Adipose tissue (tissue), 3 donors: Measurements from ENCODE around the gene ARHGAP1. TPM values are rescaled to one million over a fixed set of nuclear protein-coding genes. Genes with fewer than 3 reads are reported as not detected.

Experiments used
- H3K27ac ChIP-seq: one replicate; pipeline ENCODE4 v1.5.1; 2013; ENCODE audit warnings: low read depth, low read length
- WGBS, 3 donors: extraction: QIAGEN DNeasy Blood & Tissue Kit; methylation state at CpG; one replicate each; pipeline ENCODE4 v1.1.7; 2013; 5-methylcytosine and 5-hydroxymethylcytosine counted together
- polyA plus RNA-seq, 3 donors: library from polyadenylated mRNA; stranded (reverse); fragments of 200-250 nt; gene quantifications; one replicate each; pipeline ENCODE4 v1.2.3, GENCODE V29; 2013
- donor health status: healthy with polysubstance abuse.
- donor health status: Bipolar disorder and iron deficiency.
- donor health status: healthy.

The ARHGAP1 gene
- polyA plus RNA-seq, result 10 to 100 TPM; 20.4 to 57.6 (median 47.7) TPM

DNA sequence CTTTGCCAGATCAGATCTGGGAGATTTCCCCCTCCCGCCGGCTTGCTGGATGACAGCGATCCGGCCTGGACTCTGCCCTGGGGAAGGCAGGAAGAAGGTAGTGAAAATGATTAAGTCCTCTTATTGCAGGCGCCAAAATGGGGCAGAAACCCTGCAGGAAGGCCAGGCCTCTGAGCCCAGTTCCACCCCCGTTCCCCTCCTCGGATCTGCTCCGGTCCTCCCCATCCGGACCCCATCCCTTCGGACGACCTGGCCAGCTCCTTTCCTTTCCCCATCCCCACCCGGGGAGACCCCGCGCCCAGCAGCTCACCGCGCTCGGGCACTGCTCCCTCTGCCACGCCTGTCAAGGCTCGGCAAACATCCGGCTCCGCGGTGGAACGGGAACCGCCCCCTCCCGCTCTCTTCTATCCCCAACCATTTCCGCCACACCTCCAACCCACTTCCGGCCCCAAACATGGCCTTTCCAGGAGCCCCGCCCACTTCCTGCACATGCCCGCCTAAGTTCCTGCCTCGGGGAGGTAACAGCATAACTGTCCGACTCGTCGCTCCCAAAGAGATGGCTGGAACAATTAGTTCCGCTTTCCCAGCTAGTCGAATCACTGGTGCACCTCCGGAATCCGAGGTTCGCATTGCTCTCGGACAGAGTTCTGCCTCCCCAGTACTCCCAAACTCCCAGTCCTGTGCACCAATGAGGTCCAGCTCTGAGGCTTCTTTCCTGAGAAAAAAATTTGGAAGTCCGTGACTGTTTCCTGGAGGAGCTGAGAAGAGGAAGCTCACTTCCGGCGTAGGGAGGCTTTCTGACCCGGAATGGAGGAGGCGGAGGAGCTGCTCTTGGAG lies at the start of gene ARHGAP1, which contains the start of gene ZNF408:
Gene ARHGAP1 (minus strand): TSS at position 379 of the 837 bp plus-strand sequence. CDS start 4,512 bp downstream, outside the sequence.
Gene ZNF408 (plus strand): TSS at position 791 of the 837 bp plus-strand sequence. CDS start 17 bp downstream, at position 808.
- H3K27ac ChIP-seq, result peak within 1 kb of the TSS; percentile 39
- 0 to 1% (median 0%) methylated on average over 43 to 44 of the region's 44 CpGs for WGBS, 3 donors

DNA sequence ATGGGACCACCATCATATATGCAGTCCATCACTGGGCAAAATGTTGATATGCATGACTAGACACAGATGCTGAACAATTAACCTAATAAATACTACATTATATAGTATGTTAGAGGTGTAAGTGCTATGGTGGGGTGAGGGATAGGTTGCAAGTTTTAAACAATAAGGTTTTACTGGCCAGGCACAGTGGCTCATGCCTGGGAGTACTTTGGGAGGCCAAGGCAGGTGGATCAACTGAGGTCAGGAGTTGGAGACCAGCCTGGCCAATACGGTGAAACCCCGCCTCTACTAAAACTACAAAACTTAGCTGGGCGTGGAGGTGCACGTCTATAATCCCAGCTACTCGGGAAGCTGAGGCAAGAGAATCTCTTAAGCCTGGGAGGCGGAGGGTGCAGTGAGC lies 46.7 kb upstream of the ARHGAP1 start:
- WGBS, 3 donors, result 93 to 97% (median 94%) methylated on average over 6 of the region's 6 CpGs

DNA sequence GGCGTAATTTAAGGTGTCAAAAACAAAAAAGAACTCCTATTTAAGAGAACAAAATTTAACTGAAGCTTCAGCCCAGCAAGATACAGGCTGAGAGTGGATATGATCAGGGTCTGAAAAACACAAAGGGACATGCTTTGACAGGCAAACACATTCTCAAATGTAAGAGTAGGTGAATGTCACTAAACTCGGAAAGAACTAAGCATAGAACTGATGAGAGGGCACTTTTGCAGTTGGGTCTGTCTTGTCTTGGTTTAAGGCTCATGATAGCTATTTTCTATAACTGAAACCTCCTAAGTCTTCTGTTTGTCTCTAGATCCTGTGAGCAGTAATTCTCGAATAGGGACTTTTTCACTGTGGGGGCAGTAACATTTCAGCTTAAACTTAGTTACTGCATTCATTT lies 45.6 kb upstream of the ARHGAP1 start:
- 89 to 93% (median 92%) methylated on average over 3 of the region's 3 CpGs for WGBS, 3 donors

More for the DNA sequence above, 46.7 kb upstream of the ARHGAP1 start:
- no peak overlapping the region for H3K27ac ChIP-seq

DNA sequence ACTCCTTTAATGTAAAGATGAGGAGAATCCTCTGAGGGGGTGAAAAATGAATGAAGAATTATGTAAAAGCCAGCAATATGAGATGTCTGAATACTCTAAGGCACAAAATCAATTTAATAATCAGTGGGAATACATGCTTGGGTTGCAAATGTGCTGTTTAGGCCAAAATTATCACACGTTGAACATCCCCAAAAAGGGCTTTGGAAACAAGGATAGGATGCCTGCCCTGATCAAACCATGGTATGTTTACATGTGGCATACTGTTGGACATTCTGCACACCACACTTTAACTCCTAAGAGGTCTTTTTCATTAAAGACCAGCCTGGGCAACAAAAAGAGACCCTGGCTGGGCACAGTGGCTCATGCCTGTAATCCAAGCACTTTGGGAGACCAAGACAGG lies 44.9 kb upstream of the ARHGAP1 start:
- no peak overlapping the region for H3K27ac ChIP-seq
- WGBS, 3 donors, result 75 to 89% (median 83%) methylated on average over 1 of the region's 1 CpG

More for the DNA sequence above, 45.6 kb upstream of the ARHGAP1 start:
- no peak overlapping the region for H3K27ac ChIP-seq

DNA sequence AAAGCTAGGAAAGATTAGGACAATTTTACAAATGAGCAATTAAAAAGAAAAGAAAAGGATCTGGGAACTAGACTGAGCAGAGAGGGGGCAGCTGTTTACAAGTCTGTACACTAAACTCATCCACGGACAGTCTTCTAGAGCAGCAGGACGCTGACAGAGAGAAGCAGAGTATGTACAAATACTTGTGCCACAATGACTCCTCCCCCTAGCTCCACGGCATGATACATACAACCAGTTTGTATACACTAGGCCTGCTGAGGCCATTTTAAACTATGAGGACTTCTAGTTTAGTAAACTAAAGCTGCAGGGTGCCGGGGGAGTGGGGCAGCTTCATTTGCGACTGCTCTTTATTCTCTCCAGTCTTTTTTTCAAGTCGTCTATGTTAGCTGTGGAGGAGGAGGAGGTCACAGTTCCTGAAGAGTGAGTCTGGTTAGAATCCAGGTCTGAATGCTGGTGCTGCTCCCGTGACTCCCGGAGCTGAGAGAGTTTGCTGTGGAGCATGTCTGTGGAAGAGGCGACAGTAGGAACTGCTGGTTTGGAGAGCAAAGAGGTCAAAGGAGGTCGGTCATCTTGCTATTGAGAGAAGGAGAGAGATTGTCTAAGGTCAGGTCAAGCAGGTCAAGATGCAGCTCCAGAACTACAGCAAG lies 43.4 kb upstream of the ARHGAP1 start:
- no peak overlapping the region for H3K27ac ChIP-seq
- WGBS, 3 donors, result 76 to 81% (median 77%) methylated on average over 10 of the region's 10 CpGs

DNA sequence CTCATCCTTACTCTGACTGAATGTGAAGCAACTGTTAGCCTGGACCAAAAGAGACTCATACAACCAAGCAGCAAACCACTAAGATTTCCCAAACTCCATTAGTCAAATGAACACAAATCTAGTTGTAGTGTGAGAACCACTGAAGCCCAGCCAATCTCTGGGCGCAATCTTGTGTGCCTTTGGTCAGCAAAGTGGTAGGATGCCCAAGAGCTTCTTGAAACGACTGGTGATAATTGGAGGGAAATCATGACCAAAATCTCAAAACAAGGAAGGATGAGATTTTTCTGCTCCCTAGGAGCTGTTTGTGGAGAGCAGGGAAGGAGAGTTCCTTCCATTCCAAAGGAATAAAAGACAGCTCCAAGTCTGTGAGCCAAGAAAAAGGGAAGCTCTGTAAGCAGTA lies 42.6 kb upstream of the ARHGAP1 start:
- WGBS, 3 donors, result 84 to 98% (median 89%) methylated on average over 2 of the region's 2 CpGs
- no peak overlapping the region for H3K27ac ChIP-seq

DNA sequence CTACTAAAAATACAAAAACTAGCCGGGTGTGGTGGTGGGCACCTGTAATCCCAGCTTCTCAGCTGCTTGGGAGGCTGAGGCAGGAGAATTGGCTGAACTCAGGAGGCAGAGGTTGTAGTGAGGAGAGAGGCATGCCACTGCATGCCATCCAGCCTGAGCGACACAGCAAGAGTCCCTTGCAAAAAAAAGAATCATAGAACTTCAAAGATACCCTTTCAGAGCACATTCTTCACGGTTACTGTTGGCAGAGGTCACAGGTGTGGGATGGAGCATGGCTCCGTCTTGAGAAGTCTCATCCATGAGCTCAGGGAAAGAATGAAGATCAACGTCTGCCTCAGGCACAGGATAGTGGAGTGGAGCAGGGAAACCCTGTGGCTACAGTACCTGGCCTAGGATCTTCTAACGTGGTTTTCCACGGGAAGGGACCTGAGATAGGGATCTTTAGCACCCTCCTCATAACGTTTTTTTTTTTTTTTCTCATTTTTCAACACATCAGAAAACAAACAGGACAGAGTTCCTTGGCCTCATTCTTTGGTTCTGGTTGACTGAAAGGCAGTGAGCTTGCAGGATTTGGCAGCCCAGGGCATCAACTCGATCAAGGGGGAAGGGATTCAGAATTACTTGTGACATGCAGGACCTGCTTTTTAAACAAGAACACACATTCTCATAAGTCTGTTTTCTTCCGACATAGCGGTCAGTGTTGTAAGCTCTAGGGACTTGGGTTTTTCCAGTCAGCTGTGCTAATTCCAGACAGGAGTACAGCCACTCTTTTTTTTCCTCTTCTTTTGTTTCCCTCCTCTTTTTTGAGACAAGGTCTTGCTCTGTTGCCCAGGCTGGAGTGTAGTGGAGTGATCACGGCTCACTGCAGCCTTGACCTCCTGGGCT lies 41.4 kb upstream of the ARHGAP1 start:
- WGBS, 3 donors, result 72 to 80% (median 74%) methylated on average over 12 of the region's 12 CpGs
- H3K27ac ChIP-seq, result no peak overlapping the region

- 66 to 78% (median 72%) methylated on average over 6 of the region's 6 CpGs for WGBS, 3 donors
Observed at GRCh38 chr11:46738887-46739286, 38.5 kb upstream of the ARHGAP1 start.

DNA sequence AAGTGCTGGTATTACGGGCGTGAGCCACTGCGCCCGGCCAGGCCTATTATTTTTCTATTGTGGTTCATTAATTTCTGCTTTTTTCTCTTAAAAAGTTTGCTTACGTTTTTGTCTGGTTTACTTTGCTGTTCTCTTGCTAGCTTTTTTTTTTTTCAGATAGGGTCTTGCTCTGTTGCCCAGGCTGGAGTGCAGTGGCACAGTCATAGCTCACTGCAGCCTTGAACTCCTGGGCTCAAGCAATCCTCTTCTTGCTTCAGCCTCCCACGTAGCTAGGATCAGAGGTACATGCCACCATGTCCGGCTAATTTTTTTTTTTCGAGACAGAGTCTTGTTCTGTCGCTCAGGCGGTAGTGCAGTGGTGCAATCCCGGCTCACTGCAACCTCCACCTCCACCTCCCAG lies 37.3 kb upstream of the ARHGAP1 start:
- H3K27ac ChIP-seq, result no peak overlapping the region
- 92 to 95% (median 94%) methylated on average over 11 of the region's 11 CpGs for WGBS, 3 donors

More at GRCh38 chr11:46738887-46739286, 38.5 kb upstream of the ARHGAP1 start:
- no peak overlapping the region for H3K27ac ChIP-seq

GRCh38 chr11:46736615-46737014 lies 36.2 kb upstream of the ARHGAP1 start:
- 43 to 82% (median 67%) methylated on average over 5 of the region's 5 CpGs for WGBS, 3 donors
- H3K27ac ChIP-seq, result no peak overlapping the region

GRCh38 chr11:46736146-46736545 lies 35.7 kb upstream of the ARHGAP1 start:
- H3K27ac ChIP-seq, result no peak overlapping the region
- 93 to 94% (median 94%) methylated on average over 7 of the region's 7 CpGs for WGBS, 3 donors

- WGBS, 3 donors, result 77 to 90% (median 79%) methylated on average over 1 of the region's 1 CpG
- H3K27ac ChIP-seq, result no peak overlapping the region
Observed at GRCh38 chr11:46733234-46733633, 32.8 kb upstream of the ARHGAP1 start.

DNA sequence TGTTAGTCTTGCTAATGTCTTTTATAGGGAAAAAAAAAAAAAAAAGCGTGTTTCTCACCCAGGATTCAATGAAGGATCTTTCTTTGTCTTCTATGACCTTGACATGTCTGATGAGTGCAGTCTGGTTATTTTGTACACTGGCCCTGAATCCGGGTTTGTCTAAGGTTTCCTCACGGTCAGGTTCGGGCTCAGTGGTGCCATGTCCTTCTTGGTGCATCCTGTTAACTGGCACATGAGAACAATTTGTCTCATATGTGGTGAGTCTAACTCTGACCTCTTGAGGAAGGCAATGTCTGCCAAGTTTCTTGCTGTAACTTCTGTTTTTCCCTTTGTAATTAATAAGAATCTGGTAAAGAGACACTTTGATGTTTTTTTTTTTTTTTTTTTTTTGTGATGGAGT lies 31.1 kb upstream of the ARHGAP1 start:
- WGBS, 3 donors, result 79 to 90% (median 88%) methylated on average over 4 of the region's 4 CpGs
- no peak overlapping the region for H3K27ac ChIP-seq

GRCh38 chr11:46729110-46730027 lies 28.9 kb upstream of the ARHGAP1 start:
- WGBS, 3 donors, result 81 to 86% (median 82%) methylated on average over 24 of the region's 24 CpGs
- H3K27ac ChIP-seq, result no peak overlapping the region

GRCh38 chr11:46728659-46729040 lies 28.2 kb upstream of the ARHGAP1 start:
- 82 to 86% (median 84%) methylated on average over 9 of the region's 9 CpGs for WGBS, 3 donors
- H3K27ac ChIP-seq, result no peak overlapping the region

GRCh38 chr11:46727952-46728658 lies 27.7 kb upstream of the ARHGAP1 start:
- WGBS, 3 donors, result 84 to 91% (median 86%) methylated on average over 17 of the region's 17 CpGs

More at GRCh38 chr11:46727952-46728658, 27.7 kb upstream of the ARHGAP1 start:
- H3K27ac ChIP-seq, result no peak overlapping the region
